Hepatocyte (in vitro differentiated cells): ENCODE measurements around the gene PRELP. TPM values are rescaled to one million over a fixed set of nuclear protein-coding genes. Genes with fewer than 3 reads are reported as not detected.

Experiments
- DNase-seq: peaks from one replicate; pipeline ENCODE4 v3.0.0-alpha.2; 2016; ENCODE audit warnings: low spot score
- H2AFZ ChIP-seq: fragments of 200-600 bp; sonication (generic); 2 replicates; pipeline ENCODE4 v1.6.0; 2016; ENCODE audit warnings: antibody characterized with exemption, mild to moderate bottlenecking
- H3K27ac ChIP-seq: fragments of 200-600 bp; sonication (generic); 2 replicates; pipeline ENCODE4 v1.5.1; 2016; ENCODE audit warnings: mild to moderate bottlenecking
- H3K27me3 ChIP-seq: fragments of 200-600 bp; sonication (generic); 2 replicates; pipeline ENCODE4 v1.6.1; 2016
- H3K36me3 ChIP-seq: fragments of 200-600 bp; sonication (generic); replicated peaks from 2 replicates; pipeline ENCODE4 v1.5.1; 2016; ENCODE audit warnings: low read depth; ENCODE audit not compliant: insufficient read depth
- H3K4me1 ChIP-seq: fragments of 200-600 bp; sonication (generic); 2 replicates; pipeline ENCODE4 v1.5.1; 2016; ENCODE audit warnings: mild to moderate bottlenecking, moderate library complexity; ENCODE audit not compliant: insufficient read depth
- H3K4me2 ChIP-seq: fragments of 200-600 bp; sonication (generic); 2 replicates; pipeline ENCODE4 v1.6.0; 2016
- H3K4me3 ChIP-seq: fragments of 200-600 bp; sonication (generic); 2 replicates; pipeline ENCODE4 v1.5.1; 2016; ENCODE audit warnings: mild to moderate bottlenecking
- H3K79me2 ChIP-seq: fragments of 200-600 bp; sonication (generic); 2 replicates; pipeline ENCODE4 v1.6.0; 2017; ENCODE audit warnings: mild to moderate bottlenecking
- H3K9me2 ChIP-seq: fragments of 200-600 bp; sonication (generic); replicated peaks from 2 replicates; pipeline ENCODE4 v1.6.0; 2017; ENCODE audit warnings: mild to moderate bottlenecking; ENCODE audit not compliant: insufficient read depth
- H3K9me3 ChIP-seq: fragments of 200-600 bp; sonication (generic); 2 replicates; pipeline ENCODE4 v1.5.1; 2016; ENCODE audit warnings: low read depth, mild to moderate bottlenecking
- H4K20me1 ChIP-seq: fragments of 200-600 bp; sonication (generic); 2 replicates; pipeline ENCODE4 v1.6.0; 2016; ENCODE audit warnings: mild to moderate bottlenecking; ENCODE audit not compliant: insufficient read depth, poor library complexity, severe bottlenecking
- CTCF ChIP-seq: fragments of 200-600 bp; sonication (generic); IDR thresholded peaks from 2 replicates; pipeline ENCODE4 v1.5.1; 2016; ENCODE audit warnings: antibody characterized with exemption, mild to moderate bottlenecking; ENCODE audit not compliant: poor library complexity
- EZH2 ChIP-seq: fragments of 200-600 bp; sonication (generic); IDR thresholded peaks from 2 replicates; pipeline ENCODE4 v1.6.1; 2016; ENCODE audit warnings: antibody characterized with exemption, mild to moderate bottlenecking, borderline replicate concordance
- EZH2phosphoT487 ChIP-seq: fragments of 200-600 bp; sonication (generic); IDR thresholded peaks from one replicate; pipeline ENCODE4 v1.6.1; 2018; ENCODE audit warnings: antibody characterized with exemption, mild to moderate bottlenecking, low read depth, moderate library complexity; ENCODE audit not compliant: unreplicated experiment, severe bottlenecking
- WGBS: methylation state at CpG from one replicate; pipeline ENCODE4 v1.1.6; 2016; ENCODE audit warnings: low lambda C conversion rate; ENCODE audit errors: missing lambda C conversion rate; 5-methylcytosine and 5-hydroxymethylcytosine counted together
- polyA plus RNA-seq: library from polyadenylated mRNA; unstranded; fragments of >200 nt; fragmentation: Nextera tagmentation; extraction: Ambion mirVana; gene quantifications from 2 replicates; pipeline ENCODE4 v1.2.1, GENCODE V29; 2016
- total RNA-seq: library from RNA; depleted of rRNA; stranded (reverse); fragments of >200 nt; gene quantifications from 2 replicates; pipeline ENCODE4 v1.2.3, GENCODE V29; 2014

PRELP gene
- total and polyA plus RNA-seq, 2 experiments from 2014 or later = 0.83 to 10.8 TPM

- Histone ChIP-seq H4K20me1 (no peaks in the 10 kb centered on the region), H3K79me2 (no peaks in the 10 kb centered on the region), H3K36me3 (no peaks in the 10 kb centered on the region), H2AFZ (no peak overlapping the region), H3K27me3 (no peaks in the 10 kb centered on the region), H3K9me2 (no peaks in the 10 kb centered on the region), H3K27ac (peak overlapping the region; percentile 83), H3K4me3 (no peak overlapping the region), H3K4me1 (peaks cover 39% of the 10 kb centered on the region), H3K9me3 (no peaks in the 10 kb centered on the region), H3K4me2 (no peak overlapping the region)
- no peak for TF ChIP-seq CTCF
- no peak for TF ChIP-seq EZH2phosphoT487
- no peak for TF ChIP-seq EZH2
- DNase-seq = peak; percentile 82
- WGBS = 43% methylated on average over 3 of the region's 3 CpGs
These were observed 61.4 kb downstream of the PRELP start for GRCh38 chr1:203536980-203537455.

DNA sequence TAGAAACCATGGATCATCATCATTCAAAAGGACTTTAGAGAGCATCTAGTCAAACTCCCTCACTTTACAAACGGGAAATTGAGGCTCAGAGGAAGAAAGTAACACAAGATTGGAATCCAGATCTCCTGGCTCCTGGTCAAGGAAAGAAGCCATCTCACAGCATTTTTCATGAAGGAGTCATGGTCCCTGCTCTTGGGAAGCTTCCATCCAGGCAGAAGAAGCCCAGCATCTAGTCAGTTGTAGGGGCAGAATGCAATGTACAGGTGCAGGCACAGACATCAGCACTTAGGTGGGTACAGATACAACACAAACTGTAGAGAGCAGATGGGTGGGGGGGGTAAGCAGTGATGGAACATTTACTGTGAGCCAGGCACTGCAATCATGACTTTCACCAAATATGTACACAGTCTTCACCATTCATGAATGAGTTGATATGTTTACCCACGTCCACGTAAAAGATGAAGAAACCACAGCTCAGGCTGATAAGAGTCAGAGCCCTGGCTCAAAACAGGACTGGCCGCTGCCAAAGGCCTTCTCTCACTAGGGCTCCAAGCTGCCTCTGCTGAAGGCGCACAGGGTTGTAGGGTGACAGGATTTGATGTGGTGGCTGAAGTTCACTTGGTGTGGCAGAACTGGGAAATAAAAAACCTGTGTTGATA, 62.3 kb downstream of the PRELP start:
- no peaks in the 10 kb centered on the region for H3K36me3 ChIP-seq
- H3K79me2 ChIP-seq = no peaks in the 10 kb centered on the region
- H3K27ac ChIP-seq = peak overlapping the region; percentile 83
- DNase-seq = peak; percentile 82
- H2AFZ ChIP-seq = no peak overlapping the region
- H3K4me2 ChIP-seq = no peak overlapping the region
- H3K9me2 ChIP-seq = no peaks in the 10 kb centered on the region
- TF ChIP-seq CTCF (no peak), EZH2 (no peak), EZH2phosphoT487 (no peak)
- H3K9me3 ChIP-seq = no peaks in the 10 kb centered on the region
- peaks cover 39% of the 10 kb centered on the region for H3K4me1 ChIP-seq
- H3K4me3 ChIP-seq = no peak overlapping the region
- no peaks in the 10 kb centered on the region for H4K20me1 ChIP-seq
- H3K27me3 ChIP-seq = no peaks in the 10 kb centered on the region
- WGBS = 47% methylated on average over 5 of the region's 5 CpGs

GRCh38 chr1:203538726-203539125, 63.1 kb downstream of the PRELP start:
- WGBS = 50% methylated on average over 1 of the region's 1 CpG
- Histone ChIP-seq H3K36me3 (no peaks in the 10 kb centered on the region), H3K4me1 (peaks cover 39% of the 10 kb centered on the region), H3K9me3 (no peaks in the 10 kb centered on the region), H3K27ac (peak overlapping the region; percentile 83), H3K4me2 (no peak overlapping the region), H4K20me1 (no peaks in the 10 kb centered on the region), H3K27me3 (no peaks in the 10 kb centered on the region), H3K9me2 (no peaks in the 10 kb centered on the region), H2AFZ (no peak overlapping the region), H3K79me2 (no peaks in the 10 kb centered on the region), H3K4me3 (no peak overlapping the region)
- DNase-seq = no peak
- TF ChIP-seq EZH2phosphoT487 (no peak), CTCF (no peak), EZH2 (no peak)
